Measurements from ENCODE around the gene STAM2.

- TF ChIP-seq CTCF (IDR thresholded peaks at IDR 0.05) (no peak), POLR2AphosphoS5 (IDR thresholded peaks at IDR 0.05) (peak in 1 of 2 donors; percentile 22), POLR2A (IDR thresholded peaks at IDR 0.05) (no peak)
Observed at GRCh38 chr2:152097290-152097800, 78.2 kb downstream of the STAM2 start.
